ENCODE results near the gene MTMR3.

DNA sequence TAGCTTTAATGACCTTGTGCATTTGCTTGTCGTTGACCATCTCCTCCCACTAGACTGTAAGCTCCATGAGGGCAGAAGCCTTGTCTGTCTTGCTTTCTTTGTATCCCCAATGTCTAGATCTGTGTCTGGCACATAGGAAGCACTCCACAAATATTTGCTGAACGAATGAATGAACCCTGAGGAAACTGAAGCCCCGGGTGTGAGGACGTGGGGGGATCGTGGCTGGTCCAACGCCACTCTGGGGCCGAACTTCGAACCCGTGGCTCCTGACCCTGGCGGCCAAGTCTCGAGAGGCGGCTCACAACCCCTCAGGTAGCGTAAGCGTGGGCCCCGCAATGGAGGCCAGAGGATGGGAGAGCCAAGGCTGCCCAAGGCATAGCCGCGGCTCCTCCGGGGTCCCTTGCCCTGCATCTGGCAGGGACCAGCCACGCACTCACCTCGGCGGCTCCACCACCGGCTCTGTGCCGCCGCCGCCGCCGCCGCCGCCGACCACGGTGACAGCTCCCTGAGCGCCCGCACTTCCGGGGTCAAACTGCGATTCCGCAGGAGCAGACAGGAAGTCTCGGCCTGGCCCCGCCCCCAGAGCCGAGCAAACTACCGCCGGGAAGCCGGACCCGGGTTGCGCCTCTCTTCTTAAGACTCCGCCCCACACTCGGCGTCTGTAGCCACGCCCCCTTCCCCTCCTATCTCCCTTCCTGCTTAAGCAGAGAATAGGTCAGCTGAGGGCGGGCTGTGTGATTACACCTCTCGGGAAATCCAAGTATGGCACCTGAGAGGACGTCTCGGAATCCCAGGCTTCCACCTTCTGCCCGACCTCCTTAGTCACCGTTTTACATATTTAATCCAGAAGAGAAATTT, 45.0 kb upstream of the MTMR3 start, which contains the start of gene ASCC2:
- TF ChIP-seq TAF1 (IDR thresholded peaks at IDR 0.05; ENCODE audit: low read depth, low read length) = peak; percentile 51; the same call in 1 of the 2 replicates
- TF ChIP-seq, protein P1, sequence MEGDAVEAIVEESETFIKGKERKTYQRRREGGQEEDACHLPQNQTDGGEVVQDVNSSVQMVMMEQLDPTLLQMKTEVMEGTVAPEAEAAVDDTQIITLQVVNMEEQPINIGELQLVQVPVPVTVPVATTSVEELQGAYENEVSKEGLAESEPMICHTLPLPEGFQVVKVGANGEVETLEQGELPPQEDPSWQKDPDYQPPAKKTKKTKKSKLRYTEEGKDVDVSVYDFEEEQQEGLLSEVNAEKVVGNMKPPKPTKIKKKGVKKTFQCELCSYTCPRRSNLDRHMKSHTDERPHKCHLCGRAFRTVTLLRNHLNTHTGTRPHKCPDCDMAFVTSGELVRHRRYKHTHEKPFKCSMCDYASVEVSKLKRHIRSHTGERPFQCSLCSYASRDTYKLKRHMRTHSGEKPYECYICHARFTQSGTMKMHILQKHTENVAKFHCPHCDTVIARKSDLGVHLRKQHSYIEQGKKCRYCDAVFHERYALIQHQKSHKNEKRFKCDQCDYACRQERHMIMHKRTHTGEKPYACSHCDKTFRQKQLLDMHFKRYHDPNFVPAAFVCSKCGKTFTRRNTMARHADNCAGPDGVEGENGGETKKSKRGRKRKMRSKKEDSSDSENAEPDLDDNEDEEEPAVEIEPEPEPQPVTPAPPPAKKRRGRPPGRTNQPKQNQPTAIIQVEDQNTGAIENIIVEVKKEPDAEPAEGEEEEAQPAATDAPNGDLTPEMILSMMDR (IDR thresholded peaks at IDR 0.05; ENCODE audit: control extremely low read depth in 1 of 3, insufficient read depth in 1 of 3, low read depth in 1 of 3, low read length in 3 of 3) = no peak
- TF ChIP-seq, protein P2, sequence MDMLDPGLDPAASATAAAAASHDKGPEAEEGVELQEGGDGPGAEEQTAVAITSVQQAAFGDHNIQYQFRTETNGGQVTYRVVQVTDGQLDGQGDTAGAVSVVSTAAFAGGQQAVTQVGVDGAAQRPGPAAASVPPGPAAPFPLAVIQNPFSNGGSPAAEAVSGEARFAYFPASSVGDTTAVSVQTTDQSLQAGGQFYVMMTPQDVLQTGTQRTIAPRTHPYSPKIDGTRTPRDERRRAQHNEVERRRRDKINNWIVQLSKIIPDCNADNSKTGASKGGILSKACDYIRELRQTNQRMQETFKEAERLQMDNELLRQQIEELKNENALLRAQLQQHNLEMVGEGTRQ (IDR thresholded peaks at IDR 0.05; ENCODE audit: low read length) = 0 out of 2 replicates have a peak, but pooled peaks have one; percentile 18
- TF ChIP-seq, protein P3, sequence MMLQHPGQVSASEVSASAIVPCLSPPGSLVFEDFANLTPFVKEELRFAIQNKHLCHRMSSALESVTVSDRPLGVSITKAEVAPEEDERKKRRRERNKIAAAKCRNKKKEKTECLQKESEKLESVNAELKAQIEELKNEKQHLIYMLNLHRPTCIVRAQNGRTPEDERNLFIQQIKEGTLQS (IDR thresholded peaks at IDR 0.05; ENCODE audit: insufficient read depth, low read depth, low read length) = no peak
- peak; percentile 50; the same call in 1 of the 2 replicates for TF ChIP-seq POLR2AphosphoS5 (IDR thresholded peaks at IDR 0.05; ENCODE audit: low read depth, low read length)
- TF ChIP-seq RFX5 (IDR thresholded peaks at IDR 0.05; ENCODE audit: borderline replicate concordance, low read depth, low read length) = no peak
- no peak for TF ChIP-seq HDAC6 (IDR thresholded peaks at IDR 0.05; ENCODE audit: low read depth, low read length)
- TF ChIP-seq POLR2A (IDR thresholded peaks at IDR 0.05; ENCODE audit: control extremely low read depth in 1 of 2, low read depth in 2 of 2, low read length in 2 of 2) = peak in 1 of 2 experiments; percentile 70; a peak in 2 of 3 replicates
- TF ChIP-seq JUN (IDR thresholded peaks at IDR 0.05; ENCODE audit: low read depth, low read length) = no peak
- TF ChIP-seq PHF8 (conservative IDR thresholded peaks at IDR 0.05; ENCODE audit: low read depth, low read length) = peak; percentile 53
- TF ChIP-seq SIX5 (IDR thresholded peaks at IDR 0.05; ENCODE audit: low read depth, low read length) = no peak
- TF ChIP-seq, protein P4, sequence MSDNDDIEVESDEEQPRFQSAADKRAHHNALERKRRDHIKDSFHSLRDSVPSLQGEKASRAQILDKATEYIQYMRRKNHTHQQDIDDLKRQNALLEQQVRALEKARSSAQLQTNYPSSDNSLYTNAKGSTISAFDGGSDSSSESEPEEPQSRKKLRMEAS (IDR thresholded peaks at IDR 0.05) = no peak
- no peak for TF ChIP-seq EZH2 (IDR thresholded peaks at IDR 0.05; ENCODE audit: low read depth, low read length, severe bottlenecking)
- TF ChIP-seq JUND (IDR thresholded peaks at IDR 0.05; ENCODE audit: low read length) = no peak
